IPS DF 4.7 (cell line): Measurements from ENCODE around the gene HSPB8.

Source experiments
- DNase-seq: peaks from one replicate; pipeline ENCODE4 v3.0.0-alpha.2; 2013; ENCODE audit warnings: low spot score; ENCODE audit errors: extremely low read depth

HSPB8 gene

DNA sequence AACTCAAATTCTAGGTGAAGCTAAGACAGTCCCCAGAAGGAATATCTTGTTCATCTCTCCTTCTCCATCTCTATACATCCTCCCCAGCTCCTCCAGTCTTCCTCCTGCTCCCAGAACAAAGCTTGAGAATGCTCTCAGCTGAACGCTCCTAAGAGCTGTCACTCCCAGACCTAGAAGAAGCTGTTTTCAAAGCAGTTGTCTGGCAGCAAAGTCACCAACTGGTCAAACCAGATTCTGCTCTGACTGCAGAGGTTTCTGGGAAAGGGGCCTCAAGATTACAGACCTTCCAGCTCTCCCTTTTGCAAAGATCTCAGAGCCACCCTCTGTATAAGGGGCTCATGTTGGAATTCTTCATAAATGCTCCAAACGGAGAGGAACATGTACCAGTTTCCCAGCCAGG, 9.6 kb upstream of the HSPB8 start:
- no peak for DNase-seq

DNA sequence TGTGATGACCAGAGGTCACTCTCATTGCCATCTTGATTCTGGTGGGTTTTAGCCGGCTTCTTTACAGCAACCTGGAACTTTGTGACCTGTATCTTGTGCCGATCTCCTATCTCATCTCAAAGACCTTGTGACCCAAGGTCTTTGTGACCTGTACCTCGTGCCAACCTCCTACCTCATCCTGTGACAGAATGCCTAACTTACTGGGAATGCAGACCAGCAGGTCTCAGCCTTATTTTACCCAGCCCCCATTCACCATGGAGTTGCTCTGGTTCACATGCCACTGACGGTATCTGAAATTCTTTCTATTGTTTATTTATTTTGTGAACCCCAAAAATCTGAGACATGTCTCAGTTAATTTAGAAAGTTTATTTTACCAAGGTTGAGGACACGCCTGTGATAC, 7.4 kb upstream of the HSPB8 start:
- no peak for DNase-seq

DNA sequence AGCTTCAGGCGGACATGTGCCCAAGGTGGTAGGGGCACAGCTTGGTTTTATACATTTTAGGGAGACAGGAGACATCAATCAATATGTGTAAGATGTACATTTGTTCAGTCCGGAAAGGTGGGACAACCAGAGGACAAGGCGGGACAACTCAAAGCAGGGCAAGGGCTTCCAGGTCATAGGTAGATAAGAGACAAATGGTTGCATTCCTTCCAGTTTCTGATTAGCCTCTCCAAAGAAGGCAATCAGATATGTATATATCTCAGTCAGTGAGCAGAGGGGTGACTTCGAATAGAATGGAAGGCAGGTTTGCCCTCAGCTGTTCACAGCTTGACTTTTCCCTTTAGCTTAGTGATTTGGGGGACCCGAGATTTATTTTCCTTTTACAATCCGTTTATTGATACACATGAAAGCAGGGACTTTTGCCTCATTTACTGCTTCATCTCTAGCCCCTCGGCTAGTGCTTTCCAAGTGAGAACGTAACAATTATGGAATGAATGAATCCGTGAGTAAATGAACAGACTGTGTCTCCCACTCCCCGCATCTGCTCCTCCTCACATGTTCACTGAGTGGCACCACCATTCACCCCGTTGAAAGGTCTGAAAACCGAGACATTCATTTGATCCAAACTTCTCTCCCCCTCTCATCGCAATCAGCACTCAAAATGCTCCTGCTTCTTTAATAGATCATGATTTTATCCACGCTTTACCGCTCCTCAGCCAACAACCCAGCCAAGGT, 6.9 kb upstream of the HSPB8 start:
- DNase-seq, result no peak

DNA sequence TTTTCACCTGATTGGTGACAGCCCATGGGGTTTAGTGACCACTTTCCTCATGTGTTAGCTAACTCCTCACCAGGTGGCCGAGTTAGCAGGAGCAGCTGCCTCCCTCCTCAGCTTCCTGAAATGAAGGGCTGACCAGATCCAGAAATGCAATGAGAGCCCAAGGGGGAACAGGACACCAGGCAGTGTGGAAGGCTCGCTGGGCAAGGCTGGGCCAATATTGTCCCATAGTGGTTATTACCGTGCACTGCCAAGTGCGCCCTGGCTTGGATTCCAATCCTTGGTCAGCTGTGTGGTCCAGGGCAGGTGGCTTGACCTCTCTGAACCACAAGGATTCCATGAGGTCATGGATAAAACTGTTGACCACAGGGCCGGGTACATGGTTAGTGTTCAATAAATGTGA, 3.6 kb upstream of the HSPB8 start:
- DNase-seq, result no peak

DNA sequence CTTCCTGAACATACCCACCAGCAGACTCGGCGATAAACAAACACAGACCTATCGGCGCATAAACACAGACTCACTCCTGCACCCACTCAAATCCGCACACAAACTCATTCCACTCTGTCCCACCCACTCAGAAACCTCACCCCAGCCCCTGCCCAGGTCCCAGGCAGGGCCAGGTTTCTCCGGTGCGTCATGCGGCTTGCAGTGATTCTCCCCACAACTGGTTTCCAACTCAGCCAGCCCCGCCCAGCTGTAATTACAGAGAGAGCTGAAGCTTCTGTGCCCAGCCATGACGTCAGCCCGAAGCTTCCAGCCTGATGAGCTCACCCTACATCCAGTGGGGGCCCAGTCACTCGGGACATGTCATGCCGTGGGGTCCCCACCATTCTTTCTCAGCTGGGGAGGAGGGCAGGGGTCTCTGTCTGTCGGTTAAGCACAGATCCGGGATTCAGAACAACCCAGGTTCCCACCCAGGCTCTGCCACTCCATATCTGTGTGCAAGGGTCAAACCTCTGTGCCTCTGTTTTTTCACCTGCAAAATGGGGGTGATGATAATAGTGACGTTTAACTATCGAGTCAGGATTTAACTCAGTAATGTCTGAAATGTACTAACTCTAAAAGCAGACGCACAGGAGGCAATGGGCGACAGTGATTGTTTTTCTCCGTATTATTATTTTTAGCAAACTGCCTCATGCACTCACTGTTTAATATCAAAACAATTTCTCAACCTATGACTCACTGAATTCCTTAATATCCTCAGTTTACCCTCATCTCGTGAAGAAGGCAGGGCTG, 2.3 kb upstream of the HSPB8 start:
- DNase-seq, result no peak

DNA sequence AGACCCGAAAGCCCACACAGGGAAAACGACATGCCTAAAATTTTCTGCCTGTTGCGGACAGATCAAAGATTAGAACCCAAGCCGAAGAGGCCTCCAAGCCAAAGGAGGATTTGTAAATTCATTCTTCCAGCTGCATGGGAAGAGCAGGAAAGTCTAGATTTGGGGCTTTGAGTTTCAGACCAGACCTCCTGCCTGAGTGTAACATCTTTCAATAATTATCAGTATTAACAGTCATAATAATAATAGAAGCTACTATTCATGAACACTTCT, 1.7 kb upstream of the HSPB8 start:
- DNase-seq, result no peak

GRCh38 chr12:119177724-119178380, 879 bp upstream of the HSPB8 start:
- no peak for DNase-seq

GRCh38 chr12:119179335-119180021, 747 bp downstream of the HSPB8 start:
- no peak for DNase-seq

- DNase-seq, result no peak
Measured at GRCh38 chr12:119180380-119181040, 1.8 kb downstream of the HSPB8 start.

DNA sequence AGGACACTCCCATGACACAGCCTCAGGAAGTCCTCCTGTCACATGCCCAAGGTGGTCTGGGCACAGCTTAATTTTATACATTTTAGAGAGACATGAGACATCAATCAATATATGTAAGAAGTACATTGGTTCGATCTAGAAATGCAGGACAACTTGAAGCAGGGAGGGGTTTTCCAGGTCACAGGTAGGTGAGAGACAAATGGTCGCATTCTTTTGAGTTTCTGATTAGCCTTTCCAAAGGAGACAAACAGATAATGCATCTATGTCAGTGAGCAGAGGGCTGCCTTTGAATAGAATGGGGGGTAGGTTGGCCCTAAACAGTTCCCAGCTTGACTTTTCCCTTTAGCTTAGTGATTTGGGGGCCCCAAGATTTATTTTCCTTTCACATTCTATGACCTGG, 2.5 kb downstream of the HSPB8 start:
- DNase-seq, result no peak

GRCh38 chr12:119181944-119182343, 3.2 kb downstream of the HSPB8 start:
- no peak for DNase-seq

DNA sequence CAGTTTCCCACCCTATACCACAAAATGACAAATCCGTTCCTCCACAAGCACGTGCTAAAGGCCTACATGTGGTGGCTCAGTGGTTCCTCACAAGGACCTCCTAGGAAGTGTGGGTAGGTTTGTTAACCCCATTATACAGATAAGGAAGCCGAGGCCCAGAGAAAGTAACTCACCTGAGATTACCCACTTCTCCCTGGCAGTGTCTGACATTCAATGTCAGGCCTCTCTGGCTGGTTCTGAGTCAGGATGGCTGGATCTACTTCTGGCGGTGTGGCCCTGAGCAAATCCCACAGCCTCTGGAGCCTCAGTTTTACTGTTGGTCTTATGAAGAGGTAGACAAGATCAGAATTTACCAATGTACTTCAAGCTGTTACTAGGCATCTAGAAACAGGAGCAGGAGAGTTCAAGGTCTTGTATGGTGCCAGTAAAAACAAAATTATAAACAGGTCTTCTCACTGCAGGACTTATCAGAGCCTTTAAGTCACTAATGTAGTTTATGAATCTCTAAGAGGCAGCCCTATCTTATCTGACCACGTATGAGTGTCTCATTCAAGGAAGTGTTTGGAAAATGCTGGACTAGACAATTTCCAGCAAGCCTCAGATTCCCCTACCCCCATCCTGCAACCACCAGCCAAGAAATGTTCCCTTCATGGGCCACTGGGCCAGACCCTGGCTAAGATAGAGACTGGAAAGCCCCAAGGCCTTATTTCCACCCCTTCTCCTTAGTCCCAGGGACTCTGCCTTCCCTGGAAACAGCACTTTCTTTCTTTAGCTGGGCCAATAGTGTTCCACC, 4.2 kb downstream of the HSPB8 start:
- DNase-seq, result no peak

- no peak for DNase-seq
Measured at GRCh38 chr12:119183942-119184695, 5.4 kb downstream of the HSPB8 start.

DNA sequence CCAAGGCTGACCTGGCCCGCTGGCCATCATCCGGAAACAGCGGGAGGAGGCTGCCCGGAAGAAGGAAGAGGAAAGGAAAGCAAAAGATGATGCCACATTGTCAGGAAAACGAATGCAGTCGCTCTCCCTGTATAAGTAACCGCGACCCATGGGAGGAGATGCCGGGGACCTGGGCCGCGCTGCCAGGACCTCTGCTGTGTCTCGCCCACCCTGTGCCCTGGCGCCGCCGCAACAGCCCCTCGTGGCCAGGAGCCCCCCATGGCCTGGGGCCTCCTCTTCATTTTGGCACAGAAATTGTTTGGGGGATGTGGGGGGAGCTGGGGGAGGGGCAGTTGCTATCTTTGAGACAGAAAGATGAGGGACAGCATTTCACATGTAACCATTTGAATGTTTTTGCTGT, 16.5 kb downstream of the HSPB8 start:
- no peak for DNase-seq

DNA sequence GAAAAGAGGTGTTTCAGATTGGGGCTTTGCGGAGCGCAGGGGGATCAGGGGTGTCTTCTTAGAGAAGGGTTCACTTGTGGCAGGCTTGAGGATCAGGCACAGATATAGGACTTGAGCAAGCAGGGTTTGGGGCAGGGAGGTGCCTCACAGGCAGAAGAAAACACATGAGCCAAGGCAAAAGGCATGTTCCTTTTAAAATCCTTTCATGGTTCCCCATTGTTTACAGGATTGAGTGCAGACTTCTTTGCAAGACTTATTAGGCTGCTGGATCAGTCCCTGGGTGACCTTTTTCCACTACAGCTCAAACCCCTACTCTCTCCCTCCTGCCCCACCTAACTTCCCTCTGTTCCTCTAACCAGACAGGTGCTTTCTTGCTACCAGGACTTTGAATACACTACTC, 19.7 kb downstream of the HSPB8 start:
- DNase-seq, result no peak

- no peak for DNase-seq
Measured at GRCh38 chr12:119200601-119201000, 21.9 kb downstream of the HSPB8 start.

GRCh38 chr12:119201789-119202543, 23.2 kb downstream of the HSPB8 start:
- DNase-seq, result no peak

DNA sequence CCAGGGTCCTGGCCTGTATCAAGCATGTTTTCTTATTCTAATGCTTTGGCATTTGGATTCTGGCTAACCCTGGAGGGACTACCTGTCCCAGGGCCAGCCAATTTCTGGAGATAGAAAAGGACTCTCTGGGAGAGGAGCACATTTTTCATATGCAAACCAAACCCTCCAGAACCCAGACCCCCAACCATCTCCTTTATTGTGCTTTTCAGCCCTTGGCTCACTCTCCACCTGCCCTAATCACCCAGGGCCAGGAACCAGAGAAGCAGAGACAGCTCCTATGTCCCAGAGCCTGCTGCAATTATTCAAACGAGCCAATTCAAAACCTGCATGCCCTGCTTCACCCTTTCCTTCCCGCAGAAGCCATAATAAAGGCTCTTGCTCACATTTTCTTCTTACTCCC, 23.8 kb downstream of the HSPB8 start:
- DNase-seq, result no peak

- no peak for DNase-seq
Measured at GRCh38 chr12:119204131-119204530, 25.4 kb downstream of the HSPB8 start.
